Duodenal mucosa (tissue), 2 donors: ENCODE results near the gene TESMIN.

Experiments used
- H3K27ac ChIP-seq: one replicate; pipeline ENCODE4 v1.7.0; 2013; ENCODE audit warnings: low read depth, low read length
- H3K27me3 ChIP-seq, 2 donors: one replicate each; pipeline ENCODE4 v1.7.0; 2013; ENCODE audit warnings: low read length in 2 of 2, control low read depth in 1 of 2; ENCODE audit not compliant: insufficient read depth in 2 of 2, control insufficient read depth in 1 of 2
- H3K36me3 ChIP-seq, 2 donors: one replicate each; pipeline ENCODE4 v1.7.0; 2013; ENCODE audit warnings: low read length in 2 of 2, control low read depth in 1 of 2; ENCODE audit not compliant: insufficient read depth in 2 of 2, control insufficient read depth in 1 of 2
- H3K4me1 ChIP-seq, 2 donors: one replicate each; pipeline ENCODE4 v1.7.0; 2013; ENCODE audit warnings: low read length in 2 of 2, control low read depth in 1 of 2; ENCODE audit not compliant: insufficient read depth in 2 of 2, control insufficient read depth in 1 of 2
- H3K4me3 ChIP-seq, 2 donors: one replicate each; pipeline ENCODE4 v1.7.0; 2013; ENCODE audit warnings: low read length in 2 of 2, low read depth in 1 of 2
- H3K9ac ChIP-seq, 2 donors: one replicate each; pipeline ENCODE4 v1.7.0; 2013; ENCODE audit warnings: low read length in 2 of 2, low read depth in 1 of 2
- H3K9me3 ChIP-seq, 2 donors: one replicate each; pipeline ENCODE4 v1.7.0; 2013; ENCODE audit warnings: low read length in 2 of 2, control low read depth in 1 of 2; ENCODE audit not compliant: control insufficient read depth in 1 of 2

Gene TESMIN

DNA sequence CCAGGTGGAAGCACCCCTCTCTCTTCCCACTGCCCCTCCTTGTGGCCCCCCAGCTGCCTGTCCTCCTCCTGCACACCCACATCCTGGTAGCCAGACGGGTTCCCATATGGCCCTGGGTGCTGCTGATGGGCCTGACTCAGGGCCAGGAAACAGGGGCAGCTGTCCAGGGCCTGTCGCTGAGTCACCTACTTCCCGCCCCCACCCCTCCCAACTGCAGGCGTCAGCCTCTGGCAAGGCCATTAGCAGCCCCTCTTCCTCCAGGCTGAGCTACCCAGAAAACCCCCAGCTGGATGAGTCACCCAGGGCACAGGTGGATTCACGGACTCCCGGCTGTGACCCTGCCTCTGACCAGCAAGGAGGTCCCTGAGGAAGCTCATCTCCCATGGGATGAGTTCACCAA, 73.9 kb downstream of the TESMIN start:
- Histone ChIP-seq H3K9ac (no peak overlapping the region), H3K36me3 (no peaks in the 10 kb centered on the region), H3K4me3 (no peak overlapping the region), H3K9me3 (peaks cover 0 to 4% of the 10 kb centered on the region in 2 donors), H3K4me1 (no peaks in the 10 kb centered on the region), H3K27me3 (peaks cover 3 to 6% of the 10 kb centered on the region in 2 donors), H3K27ac (no peak overlapping the region)

DNA sequence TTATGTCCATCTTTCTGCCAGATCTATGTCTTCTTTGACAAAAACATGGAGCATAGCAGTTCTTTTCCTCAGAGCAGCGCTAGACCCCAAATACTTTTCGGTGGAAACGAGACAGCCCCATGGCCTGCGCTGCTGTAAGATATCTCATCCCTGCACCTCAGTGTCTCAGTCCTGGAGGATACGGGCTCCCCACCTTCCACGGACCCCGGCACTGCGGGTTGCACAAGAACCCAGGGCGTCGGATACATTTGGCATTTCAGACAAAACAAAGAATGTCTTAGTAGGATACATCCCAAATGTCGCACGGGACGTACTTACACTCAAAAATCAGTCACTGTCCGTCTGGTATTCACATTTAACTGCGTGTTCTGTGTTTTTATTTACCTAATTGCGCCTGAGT, 76.9 kb downstream of the TESMIN start:
- H3K4me3 ChIP-seq: no peak overlapping the region
- H3K27ac ChIP-seq: no peak overlapping the region
- no peaks in the 10 kb centered on the region for H3K4me1 ChIP-seq
- H3K27me3 ChIP-seq: peaks cover 0 to 3% of the 10 kb centered on the region in 2 donors
- no peak overlapping the region for H3K9ac ChIP-seq
- no peaks in the 10 kb centered on the region for H3K36me3 ChIP-seq
- H3K9me3 ChIP-seq: peaks cover 0 to 4% of the 10 kb centered on the region in 2 donors

DNA sequence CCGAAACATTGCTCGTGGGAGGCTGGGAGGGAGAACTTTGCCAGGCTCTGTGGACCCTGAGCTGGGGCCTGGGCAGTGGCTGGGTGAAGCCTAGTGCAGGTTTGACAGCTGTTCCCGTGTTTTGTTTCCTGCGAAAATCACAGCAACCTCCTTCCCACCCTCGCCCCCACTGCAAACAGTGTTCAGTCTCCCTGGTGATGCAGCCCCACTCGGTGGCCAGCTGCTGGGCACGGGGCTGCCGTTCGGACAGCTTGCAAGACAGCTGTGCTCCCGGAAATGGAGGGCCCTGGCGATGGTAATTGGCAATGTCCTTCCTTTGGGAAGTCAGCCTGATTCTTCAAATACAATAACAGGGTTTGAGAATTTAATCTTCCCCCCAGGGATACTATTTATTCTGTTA, 77.3 kb downstream of the TESMIN start:
- Histone ChIP-seq H3K9ac (no peak overlapping the region), H3K9me3 (peaks cover 0 to 4% of the 10 kb centered on the region in 2 donors), H3K27me3 (peaks cover 0 to 3% of the 10 kb centered on the region in 2 donors), H3K4me3 (no peak overlapping the region), H3K27ac (no peak overlapping the region), H3K36me3 (no peaks in the 10 kb centered on the region), H3K4me1 (no peaks in the 10 kb centered on the region)

DNA sequence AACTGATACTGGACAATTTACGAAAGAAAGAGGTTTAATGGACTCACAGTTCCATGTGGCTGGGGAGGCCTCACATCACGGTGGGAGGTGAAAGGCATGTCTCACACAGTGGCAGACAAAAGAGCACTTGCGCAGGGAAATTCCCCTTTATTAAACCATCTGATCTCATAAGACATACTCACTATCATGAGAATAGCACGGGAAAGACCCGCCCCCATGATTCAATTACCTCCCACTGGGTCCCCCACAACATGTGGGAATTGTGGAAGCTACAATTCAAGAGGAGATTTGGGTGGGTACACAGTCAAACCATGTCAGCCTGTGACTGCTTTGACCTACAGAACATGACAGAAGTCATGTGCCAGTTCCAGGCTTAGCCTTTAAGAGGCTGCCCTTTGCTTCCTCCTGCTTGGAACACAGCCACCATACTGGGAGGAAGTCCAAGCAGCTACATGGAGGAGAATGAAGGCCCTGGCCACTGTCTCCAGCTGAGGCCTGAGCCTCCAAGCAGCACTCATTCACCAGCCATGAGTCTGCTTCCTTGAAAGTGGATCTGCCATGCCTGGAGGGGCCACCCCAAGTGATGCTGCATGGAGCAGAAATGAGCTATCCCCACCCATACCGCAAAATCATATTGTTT, 77.9 kb downstream of the TESMIN start:
- Histone ChIP-seq H3K9ac (no peak overlapping the region), H3K27ac (no peak overlapping the region), H3K4me3 (no peak overlapping the region), H3K27me3 (peaks cover 0 to 3% of the 10 kb centered on the region in 2 donors), H3K9me3 (peaks cover 0 to 4% of the 10 kb centered on the region in 2 donors), H3K4me1 (no peaks in the 10 kb centered on the region), H3K36me3 (no peaks in the 10 kb centered on the region)

DNA sequence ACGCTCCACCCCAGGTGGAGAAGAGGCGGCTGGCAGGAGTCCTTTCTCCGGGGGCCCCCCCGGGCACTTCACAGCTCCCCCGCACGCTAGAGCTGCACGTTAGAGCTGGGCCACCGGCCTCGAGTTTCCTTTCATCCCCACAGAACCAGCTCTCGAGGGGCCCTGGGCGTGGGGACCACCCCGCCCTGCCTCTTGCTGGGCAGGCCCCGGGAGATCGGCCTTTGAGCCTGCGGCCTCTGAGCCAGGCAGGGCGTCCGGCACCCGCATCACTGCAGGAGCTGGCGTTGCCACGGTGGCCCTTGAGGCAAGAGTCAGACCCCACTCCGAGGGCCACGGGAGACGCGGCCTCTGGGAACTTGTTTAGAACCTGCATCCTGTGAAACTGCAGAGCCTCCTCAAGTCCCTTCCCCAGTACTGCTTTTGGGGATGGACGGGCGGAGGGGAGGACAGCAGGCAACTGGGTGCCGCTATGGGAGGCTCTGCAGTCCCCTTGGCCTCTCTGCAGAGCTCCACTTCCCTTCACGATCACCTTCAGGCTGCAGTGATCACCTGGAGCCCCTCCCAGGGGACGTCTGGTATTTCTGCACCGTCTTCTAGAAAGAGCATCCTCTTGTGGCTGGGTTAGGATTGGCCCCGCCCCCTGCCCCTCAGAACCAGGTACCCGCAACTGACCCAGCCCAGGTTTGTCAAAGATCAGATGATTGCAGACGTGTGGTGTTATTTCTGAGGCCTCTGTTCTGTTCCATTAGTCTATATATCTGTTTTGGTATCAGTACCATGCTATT, 80.9 kb downstream of the TESMIN start:
- Histone ChIP-seq H3K4me3 (no peak overlapping the region), H3K4me1 (no peaks in the 10 kb centered on the region), H3K36me3 (no peaks in the 10 kb centered on the region), H3K27ac (no peak overlapping the region), H3K9ac (no peak overlapping the region), H3K27me3 (no peaks in the 10 kb centered on the region), H3K9me3 (peaks cover 0 to 4% of the 10 kb centered on the region in 2 donors)

DNA sequence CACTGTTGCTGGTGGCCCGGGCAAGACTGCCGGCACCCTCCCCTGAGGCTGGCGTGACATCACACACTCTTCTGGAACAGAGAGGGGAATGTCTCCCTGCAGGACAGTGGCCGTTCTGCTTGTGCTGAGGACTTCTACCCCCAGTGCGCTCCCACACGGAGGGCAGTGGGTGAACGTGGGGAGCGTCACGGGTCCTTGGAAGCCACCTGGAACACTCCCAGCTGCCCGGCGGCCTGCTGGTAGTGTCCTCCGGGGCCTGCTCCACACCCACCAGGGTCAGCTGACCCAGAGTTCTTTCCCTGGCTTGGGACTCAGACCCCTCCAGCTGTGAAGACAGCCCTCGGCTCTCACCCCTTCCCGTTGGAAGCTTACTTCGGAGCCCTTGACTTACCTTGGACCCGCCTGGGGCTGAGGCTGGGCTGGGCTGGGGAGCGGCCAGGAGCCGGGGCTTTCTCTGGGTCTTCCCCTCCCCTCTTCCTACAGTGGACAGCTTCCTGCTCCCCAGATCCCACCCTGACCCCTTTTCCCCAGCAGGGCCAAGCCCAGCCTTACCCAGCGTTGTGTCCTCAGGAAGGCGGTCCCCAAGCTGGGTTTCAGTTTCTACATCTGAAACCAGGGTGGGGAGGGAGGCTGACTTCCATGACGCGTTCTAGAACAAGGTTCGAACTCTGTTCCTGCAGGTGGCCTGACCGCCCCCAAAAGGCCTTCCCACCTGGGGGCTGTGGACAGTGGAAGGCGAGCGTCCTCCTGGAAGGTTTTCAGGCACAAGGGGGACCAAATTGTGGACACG, 81.8 kb downstream of the TESMIN start:
- H3K27me3 ChIP-seq: peaks cover 0 to 8% of the 10 kb centered on the region in 2 donors
- H3K4me1 ChIP-seq: no peaks in the 10 kb centered on the region
- no peak overlapping the region for H3K27ac ChIP-seq
- H3K36me3 ChIP-seq: no peaks in the 10 kb centered on the region
- H3K9ac ChIP-seq: no peak overlapping the region
- H3K4me3 ChIP-seq: no peak overlapping the region
- H3K9me3 ChIP-seq: peaks cover 0 to 4% of the 10 kb centered on the region in 2 donors

DNA sequence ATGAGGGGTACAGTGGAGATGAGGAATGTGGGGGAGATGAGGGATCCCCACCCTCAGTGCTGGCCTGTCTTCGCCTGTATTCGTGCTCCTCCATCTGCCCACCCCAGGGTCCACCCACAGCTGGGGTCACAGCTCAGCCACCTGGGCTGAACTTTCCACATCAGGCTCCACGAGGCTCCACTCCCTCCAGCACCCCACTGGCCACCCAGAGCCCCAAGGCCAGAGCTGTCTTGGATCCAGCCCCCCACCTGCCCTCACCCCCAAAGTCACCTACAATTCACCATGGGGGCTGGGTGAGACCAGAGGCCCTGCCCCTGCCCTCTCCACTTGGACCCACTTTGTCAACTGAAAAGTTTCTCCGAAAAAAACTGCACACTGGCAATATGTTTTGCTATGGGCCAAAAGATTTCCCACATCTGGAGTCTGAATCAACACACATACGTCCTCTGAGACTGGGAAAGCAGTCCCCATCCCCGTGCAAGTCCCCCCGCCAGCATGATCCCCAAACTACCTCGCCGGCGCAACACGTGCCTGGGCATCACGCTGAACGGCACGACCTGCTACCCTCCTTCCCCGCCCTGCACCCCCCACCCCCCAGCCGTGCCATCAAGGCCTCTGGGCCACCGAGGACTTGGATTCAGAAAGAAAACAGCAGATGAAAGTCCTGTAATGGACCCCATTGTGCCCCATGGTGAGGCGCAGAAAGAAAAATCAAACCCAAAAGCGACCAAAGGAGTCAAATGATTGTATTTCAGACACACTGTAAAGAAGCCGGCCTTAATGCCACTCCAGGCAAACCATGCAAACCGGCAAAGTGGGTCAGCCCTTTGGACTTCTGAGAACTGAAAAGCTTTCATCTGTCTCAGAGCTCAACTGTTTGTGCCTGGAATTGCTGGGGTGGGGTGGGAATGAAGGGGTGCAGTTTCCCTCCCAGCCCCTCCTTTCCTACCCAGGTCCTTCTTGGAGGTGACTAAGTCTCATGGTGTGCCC, 83.5 kb downstream of the TESMIN start:
- Histone ChIP-seq H3K4me1 (no peaks in the 10 kb centered on the region), H3K27me3 (peaks cover 0 to 12% of the 10 kb centered on the region in 2 donors), H3K27ac (no peak overlapping the region), H3K4me3 (no peak overlapping the region), H3K9me3 (no peaks in the 10 kb centered on the region), H3K36me3 (no peaks in the 10 kb centered on the region), H3K9ac (no peak overlapping the region)

DNA sequence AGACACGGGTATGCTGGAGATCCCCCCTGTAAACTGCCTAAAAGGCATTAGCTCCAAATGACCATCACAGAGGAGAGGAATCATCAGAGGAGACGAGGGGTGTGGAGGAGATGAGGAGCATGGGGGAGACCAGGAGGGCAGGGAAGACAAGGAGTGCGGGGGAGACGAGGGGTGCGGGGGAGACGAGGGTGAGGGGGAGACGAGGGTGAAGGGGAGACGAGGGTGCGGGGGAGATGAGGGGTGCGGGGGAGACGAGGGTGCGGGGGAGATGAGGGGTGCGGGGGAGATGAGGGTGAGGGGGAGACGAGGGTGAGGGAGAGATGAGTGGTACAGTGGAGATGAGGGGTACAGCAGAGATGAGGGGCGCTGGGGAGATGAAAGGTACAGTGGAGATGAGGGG, 84.5 kb downstream of the TESMIN start:
- H3K9ac ChIP-seq: no peak overlapping the region
- no peaks in the 10 kb centered on the region for H3K4me1 ChIP-seq
- no peaks in the 10 kb centered on the region for H3K9me3 ChIP-seq
- peaks cover 0 to 15% of the 10 kb centered on the region in 2 donors for H3K27me3 ChIP-seq
- H3K27ac ChIP-seq: no peak overlapping the region
- H3K36me3 ChIP-seq: no peaks in the 10 kb centered on the region
- no peak overlapping the region for H3K4me3 ChIP-seq

DNA sequence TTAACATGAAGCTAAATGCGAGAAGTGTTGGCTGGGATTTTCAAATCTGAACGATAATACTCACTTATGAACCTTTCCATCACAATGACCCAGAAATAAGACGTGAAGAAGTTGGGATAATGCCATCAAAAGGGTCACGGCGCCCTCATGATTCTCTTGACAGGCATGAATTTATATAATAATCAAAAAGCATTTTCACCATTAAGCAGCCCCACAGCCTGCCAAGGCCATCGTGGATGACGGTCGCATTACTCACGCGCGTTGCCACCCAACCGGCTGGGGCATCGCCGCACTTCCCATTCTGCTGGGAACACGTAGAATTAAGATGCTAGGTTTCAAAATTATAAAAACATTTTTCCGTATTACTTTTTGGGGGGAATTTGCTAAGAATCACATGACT, 85.9 kb downstream of the TESMIN start:
- no peaks in the 10 kb centered on the region for H3K36me3 ChIP-seq
- H3K9ac ChIP-seq: no peak overlapping the region
- no peaks in the 10 kb centered on the region for H3K9me3 ChIP-seq
- no peak overlapping the region for H3K4me3 ChIP-seq
- peaks cover 0 to 15% of the 10 kb centered on the region in 2 donors for H3K27me3 ChIP-seq
- H3K4me1 ChIP-seq: no peaks in the 10 kb centered on the region
- no peak overlapping the region for H3K27ac ChIP-seq
